GM13976 (cell line): ENCODE data around the gene SWT1.

Source experiments
- DNase-seq: peaks from one replicate; pipeline ENCODE4 v3.0.0; 2012; ENCODE audit warnings: low spot score
- CTCF ChIP-seq: IDR thresholded peaks from 2 replicates; pipeline ENCODE4 v1.5.1; 2012; ENCODE audit warnings: borderline replicate concordance, mild to moderate bottlenecking; ENCODE audit not compliant: insufficient read depth; ENCODE audit errors: extremely low read depth, missing control alignments, control extremely low read depth
- in situ Hi-C: fragments of 300-500 bp; cut with MboI; formaldehyde crosslinking; loops from one replicate; pipeline ENCODE4 v1.12.0; 2022; ENCODE audit warnings: low sequenced_read_pairs, mixed read lengths, inconsistent platforms; ENCODE audit not compliant: unreplicated experiment

SWT1 gene

GRCh38 chr1:185257950-185258208 is 100.9 kb downstream of the SWT1 start:
- in situ Hi-C loops: no loop called here
- no peak for DNase-seq
- no peak for TF ChIP-seq CTCF

- in situ Hi-C loops: no loop called here
- DNase-seq: no peak
- TF ChIP-seq CTCF: no peak
Observed at GRCh38 chr1:185258676-185259075, 101.7 kb downstream of the SWT1 start.

GRCh38 chr1:185260611-185261010 is 103.6 kb downstream of the SWT1 start:
- no peak for DNase-seq
- in situ Hi-C loops: no loop called here
- TF ChIP-seq CTCF: no peak

- no peak for DNase-seq
- in situ Hi-C loops: no loop called here
- TF ChIP-seq CTCF: no peak
Observed at GRCh38 chr1:185262151-185262550, 105.2 kb downstream of the SWT1 start.

GRCh38 chr1:185263292-185263691 is 106.3 kb downstream of the SWT1 start:
- TF ChIP-seq CTCF: no peak
- no peak for DNase-seq
- in situ Hi-C loops: no loop called here

- DNase-seq: no peak
- in situ Hi-C loops: no loop called here
- no peak for TF ChIP-seq CTCF
Observed at GRCh38 chr1:185263780-185264179, 106.8 kb downstream of the SWT1 start.

- DNase-seq: no peak
- in situ Hi-C loops: no loop called here
- TF ChIP-seq CTCF: no peak
Observed at GRCh38 chr1:185265314-185265713, 108.3 kb downstream of the SWT1 start.
